NT2/D1 (cell line): ENCODE results near the gene APRT.

Experiments used
- DNase-seq: peaks from one replicate; pipeline ENCODE4 v3.0.0-alpha.2; 2011; ENCODE audit warnings: low read depth, low spot score
- H3K27me3 ChIP-seq: 2 replicates; pipeline ENCODE4 v1.6.0; 2011; ENCODE audit warnings: mild to moderate bottlenecking; ENCODE audit not compliant: insufficient read length, insufficient read depth
- H3K36me3 ChIP-seq: 2 replicates; pipeline ENCODE4 v1.6.1; 2011; ENCODE audit warnings: mild to moderate bottlenecking, low read length, mixed read lengths; ENCODE audit not compliant: insufficient read depth, insufficient read length
- H3K4me1 ChIP-seq: 2 replicates; pipeline ENCODE4 v1.5.1; 2011; ENCODE audit not compliant: insufficient read depth, insufficient read length
- H3K4me3 ChIP-seq: 2 replicates; pipeline ENCODE4 v1.5.1; 2011; ENCODE audit warnings: low read depth; ENCODE audit not compliant: insufficient read length
- H3K9ac ChIP-seq: 2 replicates; pipeline ENCODE4 v1.6.0; 2011; ENCODE audit warnings: low read depth; ENCODE audit not compliant: insufficient read length
- H3K9me3 ChIP-seq: 2 replicates; pipeline ENCODE4 v1.5.1; 2011; ENCODE audit warnings: mild to moderate bottlenecking, low read length; ENCODE audit not compliant: insufficient read depth
- SUZ12 ChIP-seq: IDR thresholded peaks from 2 replicates; pipeline ENCODE4 v1.6.1; 2011; ENCODE audit not compliant: insufficient read length, insufficient read depth; ENCODE audit errors: extremely low read depth
- YY1 ChIP-seq: IDR thresholded peaks from 2 replicates; pipeline ENCODE4 v1.6.1; 2011; ENCODE audit not compliant: insufficient read length, insufficient read depth
- ZNF274 ChIP-seq: IDR thresholded peaks from 2 replicates; pipeline ENCODE4 v1.6.1; 2011; ENCODE audit warnings: mild to moderate bottlenecking, low read depth, low read length

Gene APRT

GRCh38 chr16:88840600-88841215 lies 29.0 kb upstream of the APRT start:
- H3K9ac ChIP-seq, result no peak overlapping the region
- no peaks in the 10 kb centered on the region for H3K27me3 ChIP-seq
- TF ChIP-seq YY1 (no peak), ZNF274 (no peak), SUZ12 (no peak)
- H3K4me1 ChIP-seq, result peaks cover 3% of the 10 kb centered on the region
- no peak for DNase-seq
- no peak overlapping the region for H3K4me3 ChIP-seq
- peaks cover 18% of the 10 kb centered on the region; the same call in 1 of the 2 replicates for H3K9me3 ChIP-seq
- H3K36me3 ChIP-seq, result peaks cover 55% of the 10 kb centered on the region

DNA sequence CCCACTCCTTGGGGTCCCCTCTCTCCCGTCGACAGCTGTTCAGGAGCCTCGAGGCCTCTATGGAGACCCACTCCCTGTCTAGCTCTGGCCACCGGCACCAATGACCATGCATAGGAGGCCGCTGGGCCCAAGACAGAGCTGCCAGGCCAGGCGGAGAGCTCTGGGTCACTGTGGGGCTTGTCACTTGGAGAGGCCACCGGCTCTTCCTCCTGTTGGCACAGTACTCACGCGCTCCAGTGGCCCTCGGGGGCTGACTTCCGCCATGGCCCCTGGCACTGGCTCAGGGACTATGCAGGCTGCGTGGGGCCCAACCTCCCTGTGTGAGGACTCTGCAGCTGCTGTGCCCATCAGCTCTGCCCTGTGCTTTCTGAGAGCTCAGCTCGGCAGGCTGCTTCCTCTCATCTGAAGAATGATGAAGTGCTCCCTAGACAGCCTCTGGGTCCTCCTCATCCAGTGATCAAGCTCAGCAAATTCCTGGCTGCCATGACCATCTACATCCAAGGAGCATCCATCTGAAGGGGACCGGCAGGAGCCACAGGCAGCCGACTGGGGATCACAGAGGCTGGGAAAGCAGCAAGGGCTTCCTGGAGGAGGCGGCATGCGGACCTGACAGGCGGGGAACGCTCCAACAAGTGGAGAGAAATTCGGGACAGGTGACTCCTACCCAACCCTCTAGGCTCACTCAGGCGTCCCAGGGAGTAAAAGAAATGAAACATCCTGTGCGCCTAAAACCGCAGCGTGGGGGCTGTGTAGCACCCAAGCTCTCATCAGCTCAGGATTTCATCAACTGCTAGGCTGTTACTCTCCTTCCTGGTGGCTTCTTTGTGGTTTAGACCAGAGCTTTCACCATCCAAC lies 28.2 kb upstream of the APRT start:
- no peak for DNase-seq
- H3K27me3 ChIP-seq, result no peaks in the 10 kb centered on the region
- peaks cover 3% of the 10 kb centered on the region for H3K4me1 ChIP-seq
- H3K9ac ChIP-seq, result no peak overlapping the region
- H3K4me3 ChIP-seq, result no peak overlapping the region
- H3K9me3 ChIP-seq, result peaks cover 18% of the 10 kb centered on the region; the same call in 1 of the 2 replicates
- H3K36me3 ChIP-seq, result peaks cover 61% of the 10 kb centered on the region
- TF ChIP-seq YY1 (no peak), SUZ12 (no peak), ZNF274 (no peak)

DNA sequence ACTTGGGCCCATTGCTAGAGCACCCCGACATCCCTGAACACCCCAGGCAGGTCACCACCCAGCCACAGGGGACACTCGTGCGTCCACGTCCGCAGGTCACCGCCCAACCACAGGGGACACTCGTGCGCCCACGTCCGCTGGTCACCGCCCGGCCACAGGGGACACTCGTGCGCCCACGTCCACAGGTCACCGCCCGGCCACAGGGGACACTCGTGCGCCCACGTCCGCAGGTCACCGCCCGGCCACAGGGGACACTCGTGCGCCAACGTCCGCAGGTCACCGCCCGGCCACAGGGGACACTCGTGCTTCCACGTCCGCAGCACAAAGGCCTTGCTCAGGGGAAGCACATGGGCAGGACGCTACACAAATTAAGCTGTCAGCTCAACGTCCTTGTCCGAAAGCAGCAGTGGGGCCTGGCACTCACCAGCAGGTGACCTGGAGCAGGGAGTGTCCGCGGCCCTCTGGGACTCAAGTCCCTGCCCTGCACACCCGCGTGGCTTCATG lies 27.4 kb upstream of the APRT start:
- H3K4me3 ChIP-seq, result no peak overlapping the region
- H3K36me3 ChIP-seq, result peaks cover 66% of the 10 kb centered on the region
- H3K9me3 ChIP-seq, result peaks cover 18% of the 10 kb centered on the region; the same call in 1 of the 2 replicates
- H3K4me1 ChIP-seq, result peaks cover 2% of the 10 kb centered on the region
- TF ChIP-seq YY1, result no peak
- TF ChIP-seq ZNF274, result no peak
- no peak for TF ChIP-seq SUZ12
- DNase-seq, result no peak
- H3K27me3 ChIP-seq, result no peaks in the 10 kb centered on the region
- H3K9ac ChIP-seq, result no peak overlapping the region

DNA sequence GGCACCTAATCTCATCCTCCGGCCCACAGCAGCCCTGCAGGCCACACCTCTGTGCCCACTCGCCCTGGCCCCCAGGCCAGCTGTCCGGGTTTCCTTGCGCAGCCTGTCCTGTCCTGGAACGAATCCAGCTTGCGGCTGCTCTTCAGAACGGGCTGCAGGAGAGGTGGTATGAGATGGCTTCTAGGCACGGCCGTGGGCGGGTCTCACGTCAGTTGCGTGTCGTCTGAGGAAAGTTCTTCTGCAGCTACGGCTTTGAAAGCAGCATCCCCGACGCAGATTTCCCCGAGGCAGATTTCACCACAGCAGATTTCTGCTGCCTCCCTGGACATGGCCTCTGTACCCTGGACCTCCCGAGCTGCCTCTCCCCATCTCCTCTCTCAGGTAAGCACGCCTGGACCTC lies 26.8 kb upstream of the APRT start:
- Histone ChIP-seq H3K9me3 (peaks cover 18% of the 10 kb centered on the region; the same call in 1 of the 2 replicates), H3K27me3 (no peaks in the 10 kb centered on the region), H3K4me1 (no peaks in the 10 kb centered on the region), H3K36me3 (peaks cover 70% of the 10 kb centered on the region), H3K4me3 (no peak overlapping the region), H3K9ac (no peak overlapping the region)
- DNase-seq, result no peak
- TF ChIP-seq YY1 (no peak), SUZ12 (no peak), ZNF274 (no peak)

DNA sequence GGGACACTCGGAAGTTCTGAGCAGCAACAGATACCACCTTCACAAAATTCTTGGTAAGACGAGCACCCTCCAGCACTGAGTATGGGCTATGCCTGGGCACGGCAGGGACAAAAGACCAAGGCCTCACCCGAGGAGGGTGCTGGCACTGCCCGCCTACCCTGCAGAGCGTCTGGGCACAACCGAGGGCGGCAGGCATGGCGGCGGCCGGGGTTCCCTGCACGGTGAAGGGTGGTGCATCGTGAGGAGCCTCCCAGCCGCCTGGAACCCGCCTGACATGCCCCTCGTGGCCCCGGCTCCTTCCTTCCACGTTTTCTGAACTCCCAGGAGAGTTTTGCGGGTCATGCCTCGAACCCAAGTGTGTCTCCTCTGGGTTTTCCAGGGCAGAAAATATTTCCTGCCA lies 26.1 kb upstream of the APRT start:
- H3K27me3 ChIP-seq, result no peaks in the 10 kb centered on the region

GRCh38 chr16:88836791-88837190 lies 25.1 kb upstream of the APRT start:
- no peak overlapping the region for H3K9ac ChIP-seq
- no peak for DNase-seq
- peaks cover 18% of the 10 kb centered on the region; the same call in 1 of the 2 replicates for H3K9me3 ChIP-seq
- TF ChIP-seq SUZ12, result no peak
- no peak for TF ChIP-seq ZNF274
- TF ChIP-seq YY1, result no peak
- H3K4me1 ChIP-seq, result peaks cover 4% of the 10 kb centered on the region
- H3K36me3 ChIP-seq, result peaks cover 68% of the 10 kb centered on the region
- H3K27me3 ChIP-seq, result no peaks in the 10 kb centered on the region
- no peak overlapping the region for H3K4me3 ChIP-seq

More for the DNA sequence above, 26.1 kb upstream of the APRT start:
- TF ChIP-seq ZNF274, result no peak
- no peak for TF ChIP-seq YY1
- TF ChIP-seq SUZ12, result no peak
- Histone ChIP-seq H3K9me3 (peaks cover 18% of the 10 kb centered on the region; the same call in 1 of the 2 replicates), H3K4me3 (no peak overlapping the region), H3K9ac (no peak overlapping the region), H3K4me1 (no peaks in the 10 kb centered on the region), H3K36me3 (peaks cover 65% of the 10 kb centered on the region)
- DNase-seq, result no peak

GRCh38 chr16:88835818-88836217 lies 24.1 kb upstream of the APRT start:
- no peak overlapping the region for H3K9ac ChIP-seq
- no peaks in the 10 kb centered on the region for H3K27me3 ChIP-seq
- peaks cover 18% of the 10 kb centered on the region; the same call in 1 of the 2 replicates for H3K9me3 ChIP-seq
- no peak for DNase-seq
- H3K4me1 ChIP-seq, result peaks cover 6% of the 10 kb centered on the region
- TF ChIP-seq ZNF274 (no peak), YY1 (no peak), SUZ12 (no peak)
- no peak overlapping the region for H3K4me3 ChIP-seq
- H3K36me3 ChIP-seq, result peaks cover 68% of the 10 kb centered on the region
